GM21619 (cell line): Measurements from ENCODE around the gene ARHGEF38.
A peak's percentile ranks its signal among the peaks of the same experiment; 100 is the strongest.

Experiments
- ATAC-seq: cut with Tn5 transposase; IDR thresholded peaks from one replicate; pipeline ENCODE4 v1.9.1; 2021; ENCODE audit not compliant: unreplicated experiment

Gene ARHGEF38

GRCh38 chr4:105556206-105556605 is 3.8 kb downstream of the ARHGEF38 start:
- no peak for ATAC-seq

GRCh38 chr4:105558277-105558676 is 5.9 kb downstream of the ARHGEF38 start:
- ATAC-seq, result no peak

DNA sequence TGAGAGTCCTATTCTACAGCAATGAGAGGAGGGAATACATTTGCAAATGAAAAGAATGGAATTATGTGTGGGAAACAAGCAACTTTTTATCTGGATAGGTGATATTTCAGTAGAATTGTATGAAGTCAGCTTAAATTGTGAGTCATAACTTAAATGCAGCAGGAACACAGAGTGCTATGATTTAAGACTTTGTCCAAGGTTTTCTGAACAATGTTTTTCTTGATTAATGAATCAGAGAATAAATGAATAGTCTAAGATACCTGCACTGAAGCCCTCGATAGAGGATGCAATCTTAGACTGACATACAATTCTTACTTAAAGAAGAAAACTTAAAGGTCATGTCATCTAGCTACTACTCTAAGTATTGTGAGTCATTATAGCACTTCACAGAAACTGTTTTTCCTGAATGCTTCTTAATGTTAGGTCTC is 8.0 kb downstream of the ARHGEF38 start:
- ATAC-seq, result no peak

GRCh38 chr4:105563352-105563751 is 10.9 kb downstream of the ARHGEF38 start:
- ATAC-seq, result no peak

DNA sequence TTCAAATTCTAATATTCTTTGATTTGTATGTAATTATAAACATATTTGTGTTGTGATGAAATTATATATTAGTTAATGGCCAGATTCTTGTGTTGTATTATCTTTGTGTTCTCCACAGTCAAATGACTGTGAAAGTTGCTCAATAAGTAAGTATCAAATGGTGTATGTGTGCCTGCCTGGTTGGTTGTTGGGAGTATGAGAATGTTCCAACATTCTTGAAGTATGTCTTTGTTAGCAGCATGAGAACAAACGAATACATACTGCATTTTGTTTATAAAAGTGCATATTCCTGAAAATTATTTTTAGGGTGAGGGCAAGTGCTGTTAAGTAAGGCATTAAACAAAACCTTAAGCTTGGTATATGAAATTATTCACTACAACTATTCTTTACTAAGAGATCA is 16.2 kb downstream of the ARHGEF38 start:
- no peak for ATAC-seq

DNA sequence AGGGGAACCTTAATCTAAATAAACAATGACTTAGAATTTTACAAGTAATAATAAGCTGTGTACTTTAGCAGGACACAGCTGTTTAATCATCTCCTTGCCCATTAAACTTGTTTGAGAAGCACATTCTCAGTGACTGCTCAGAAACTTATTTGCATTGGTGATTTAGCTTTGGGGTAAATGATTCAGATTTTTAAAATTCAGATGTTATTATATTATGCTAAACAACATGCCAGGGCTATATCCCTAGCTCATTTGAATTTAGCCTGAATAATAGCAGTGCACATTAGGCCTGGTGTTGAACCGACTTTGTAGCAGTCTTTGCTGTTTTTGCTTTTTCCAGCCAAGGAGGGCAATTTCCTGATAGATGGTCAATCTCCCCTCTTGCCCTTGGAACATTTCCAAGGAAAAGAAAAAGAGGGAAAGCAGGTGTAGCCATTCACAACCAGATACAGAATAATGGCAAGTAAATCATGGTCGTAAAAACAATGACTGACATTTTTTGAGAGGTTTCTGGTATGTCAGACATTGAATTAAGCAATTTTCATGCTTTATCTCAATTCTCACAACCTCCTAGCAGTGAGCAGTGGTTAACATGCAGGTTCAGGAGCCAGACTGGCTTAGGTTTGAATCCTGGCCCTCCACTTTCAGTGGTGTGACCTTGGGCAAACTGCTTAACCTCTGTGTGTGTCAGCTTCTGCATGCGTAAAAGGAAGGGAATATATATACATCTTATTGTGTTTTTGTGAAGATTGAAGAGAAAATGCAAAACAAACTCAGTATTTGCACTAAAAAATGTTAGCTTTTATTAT is 16.8 kb downstream of the ARHGEF38 start:
- ATAC-seq, result no peak

- ATAC-seq, result no peak
Measured at GRCh38 chr4:105569866-105570236, 17.4 kb downstream of the ARHGEF38 start.

DNA sequence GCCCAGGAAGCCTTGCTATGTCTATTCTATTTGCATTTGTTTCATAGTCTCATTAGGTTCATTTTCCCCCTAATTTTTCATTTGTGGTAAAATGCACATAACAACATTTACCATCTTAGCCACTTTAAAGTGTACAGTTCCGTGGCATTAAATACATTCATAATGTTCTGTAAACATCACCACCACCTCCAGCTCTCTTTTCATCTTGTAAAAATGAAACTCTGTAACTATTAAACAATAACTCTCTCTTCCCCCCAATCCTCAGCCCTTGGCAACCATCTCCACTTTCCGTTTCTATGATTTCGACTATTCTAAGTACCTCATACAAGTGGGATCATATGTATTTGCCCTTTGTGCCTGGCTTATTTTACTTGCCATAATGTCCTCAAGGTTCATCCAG is 19.9 kb downstream of the ARHGEF38 start:
- no peak for ATAC-seq

GRCh38 chr4:105586638-105587328 is 34.4 kb downstream of the ARHGEF38 start:
- no peak for ATAC-seq

GRCh38 chr4:105587841-105588240 is 35.4 kb downstream of the ARHGEF38 start:
- ATAC-seq, result no peak

DNA sequence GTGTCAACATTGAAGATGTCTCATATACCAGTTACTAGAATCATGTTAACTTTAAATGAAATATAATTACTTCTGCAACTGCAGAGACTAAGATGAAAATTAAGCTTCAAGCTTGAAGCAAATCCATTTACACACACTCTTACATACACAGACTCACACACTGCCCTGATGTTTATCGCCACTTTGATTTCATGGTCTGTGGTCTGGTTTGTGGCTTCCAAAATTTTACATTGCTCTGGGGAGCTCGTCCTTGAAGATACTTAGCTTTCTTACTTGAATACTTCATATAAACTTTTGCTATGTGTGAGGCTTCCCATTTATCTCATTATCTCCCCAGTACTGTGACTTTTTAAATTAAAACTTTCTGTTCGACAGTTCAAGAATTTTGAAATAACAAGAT is 35.8 kb downstream of the ARHGEF38 start:
- no peak for ATAC-seq

GRCh38 chr4:105591573-105591972 is 39.2 kb downstream of the ARHGEF38 start:
- no peak for ATAC-seq

GRCh38 chr4:105594099-105595010 is 41.9 kb downstream of the ARHGEF38 start:
- ATAC-seq, result peak; percentile 89

DNA sequence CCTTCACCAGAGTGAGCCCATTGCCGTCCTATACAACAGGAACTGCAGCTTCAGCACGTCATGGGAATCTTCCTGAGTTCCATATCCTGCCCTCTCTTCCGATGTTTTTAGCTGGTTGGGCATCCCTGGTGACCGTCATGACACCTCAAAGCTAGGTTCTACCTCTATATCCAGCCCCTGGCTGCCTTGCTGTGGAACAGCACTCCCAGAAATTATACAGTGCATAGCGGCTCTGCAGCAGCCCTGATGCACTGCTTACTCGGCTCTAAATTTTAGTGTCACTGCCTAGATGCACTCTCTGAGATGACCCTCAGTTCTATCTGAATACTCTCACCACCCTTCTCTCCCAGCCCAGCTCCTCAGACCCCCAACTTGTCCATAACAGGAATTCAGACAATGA is 44.3 kb downstream of the ARHGEF38 start:
- no peak for ATAC-seq

- no peak for ATAC-seq
Measured at GRCh38 chr4:105598052-105598451, 45.6 kb downstream of the ARHGEF38 start.

- ATAC-seq, result no peak
Measured at GRCh38 chr4:105598787-105599186, 46.4 kb downstream of the ARHGEF38 start.

- no peak for ATAC-seq
Measured at GRCh38 chr4:105599482-105599881, 47.1 kb downstream of the ARHGEF38 start.

GRCh38 chr4:105599932-105600655 is 47.7 kb downstream of the ARHGEF38 start:
- ATAC-seq, result no peak

DNA sequence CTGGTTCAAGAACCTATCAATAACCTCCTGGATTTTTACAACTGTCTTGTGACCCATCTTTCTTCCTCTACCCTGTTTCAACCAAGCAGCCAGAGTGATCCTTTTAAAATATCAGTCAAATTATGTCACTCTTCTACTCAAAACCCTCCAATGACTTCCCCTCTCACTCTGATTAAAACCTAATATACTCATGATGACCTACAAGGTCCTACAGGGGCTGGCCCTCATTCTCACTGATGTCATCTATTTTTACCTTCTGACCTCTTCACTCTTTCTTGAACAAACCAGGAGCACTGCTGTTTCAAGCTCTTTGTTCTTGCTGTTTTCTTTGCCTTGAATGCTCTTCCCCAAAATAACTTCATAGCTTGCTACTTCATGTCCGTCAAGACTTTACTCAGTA is 48.5 kb downstream of the ARHGEF38 start:
- ATAC-seq, result no peak

DNA sequence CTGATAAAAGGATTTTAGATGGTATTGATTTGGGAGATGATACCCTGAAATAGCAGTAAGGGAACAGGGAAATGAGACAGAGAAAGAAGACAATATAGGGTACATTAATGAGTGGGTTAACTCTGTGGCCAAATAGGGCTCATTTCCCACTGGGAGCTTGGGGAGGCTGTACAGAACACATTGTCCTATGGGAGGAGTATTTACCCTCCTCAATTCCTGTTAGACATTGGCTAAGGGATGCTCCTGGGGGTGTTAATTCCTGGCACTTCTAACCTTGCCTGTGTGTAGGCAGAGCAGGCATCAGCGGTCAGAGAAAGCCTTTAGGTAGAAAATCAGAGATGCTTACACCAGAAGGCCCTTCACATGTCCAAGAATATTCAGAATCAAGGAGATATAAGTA is 49.0 kb downstream of the ARHGEF38 start:
- ATAC-seq, result no peak

DNA sequence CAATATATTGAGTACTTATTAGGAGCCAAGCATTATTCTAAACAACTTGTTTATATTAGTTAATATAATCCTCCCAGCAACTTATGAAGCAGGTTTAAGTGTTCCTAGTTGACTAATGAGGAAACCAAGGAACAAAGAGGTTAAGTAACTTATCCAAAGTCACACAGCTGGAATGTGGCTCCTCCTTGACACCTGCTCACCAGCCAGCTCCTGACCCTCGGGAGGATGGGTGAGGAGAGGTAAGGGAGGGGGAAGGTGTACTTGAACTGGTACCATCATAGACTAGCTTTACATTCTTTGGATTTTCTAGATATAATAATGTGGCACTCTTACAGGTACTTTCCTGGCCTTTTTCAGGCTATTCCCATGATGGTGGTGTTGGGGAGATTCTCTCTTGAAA is 50.7 kb downstream of the ARHGEF38 start:
- no peak for ATAC-seq
